ENCODE data around the gene RXFP4. TPM values are rescaled to one million over a fixed set of nuclear protein-coding genes. Genes with fewer than 3 reads are reported as not detected.

RXFP4 gene
- total RNA-seq, 1 experiment from 2014 or later = not detected

DNA sequence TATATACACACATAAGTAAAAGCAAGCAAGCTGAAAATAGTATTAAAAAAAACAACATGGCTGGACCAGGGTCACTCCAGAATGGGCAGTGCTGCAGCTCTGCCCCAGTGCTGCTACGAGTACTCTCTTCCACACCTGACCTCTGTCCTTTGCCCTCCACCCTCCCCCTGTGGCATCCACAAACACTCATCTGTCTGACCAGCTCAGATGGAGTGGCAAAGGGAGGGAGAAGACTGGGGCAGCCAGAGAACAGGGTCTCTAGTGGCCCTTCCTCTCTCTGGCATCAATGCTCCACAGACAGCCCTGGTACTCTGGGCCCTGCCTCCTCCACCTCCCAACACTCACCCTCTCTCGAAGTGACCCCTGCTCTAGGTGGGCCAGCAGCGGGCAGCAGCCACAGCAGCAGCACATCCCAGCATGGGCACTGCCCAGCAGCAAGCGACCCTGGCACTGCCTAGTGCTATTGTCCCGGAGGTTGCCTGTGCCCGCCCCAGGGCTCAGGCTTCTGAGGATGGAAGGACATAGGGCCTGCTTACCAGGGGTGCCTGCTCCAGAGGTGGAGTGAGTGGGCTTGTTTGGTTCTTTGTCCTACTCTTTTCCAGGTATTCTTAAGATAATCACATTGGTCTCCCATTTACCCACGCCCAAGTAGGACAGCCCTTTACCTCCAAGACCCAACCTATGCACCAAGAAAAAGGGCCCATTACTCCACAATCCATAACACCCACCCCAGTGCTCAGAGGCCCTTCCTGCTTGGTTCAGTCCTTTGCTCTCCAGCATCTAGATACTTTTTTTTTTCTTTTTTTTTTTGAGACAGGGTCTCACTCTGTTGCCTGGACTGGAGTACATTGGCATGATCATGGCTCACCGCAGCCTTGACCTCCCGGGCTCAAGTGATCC, 30.7 kb downstream of the RXFP4 start:
- no peak overlapping the region for H3K56ac ChIP-seq (ENCODE audit: insufficient read length, low read depth, low read length)
- no peak overlapping the region for H2BK20ac ChIP-seq (ENCODE audit: low read depth, low read length, poor library complexity, severe bottlenecking)
- no peak overlapping the region for H3K27ac ChIP-seq (ENCODE audit: insufficient read length, low read depth, low read length)
- no peak overlapping the region for H4K5ac ChIP-seq (ENCODE audit: insufficient read length, low read depth, low read length)
- peaks cover 29% of the 10 kb centered on the region for H3K4me1 ChIP-seq (ENCODE audit: insufficient read depth, low read length)
- peaks cover 10% of the 10 kb centered on the region for H4K20me1 ChIP-seq (ENCODE audit: control insufficient read depth, insufficient read depth, insufficient read length)
- Mint-ChIP-seq H3K27me3 (ENCODE audit: low read depth) (no peaks in the 10 kb centered on the region), H3K36me3 (ENCODE audit: insufficient read depth in 1 of 3, low read depth in 3 of 3) (peaks cover 10 to 45% (median 45%) of the 10 kb centered on the region in 3 experiments; a peak in 6 of 7 replicates), H3K9me3 (no peaks in the 10 kb centered on the region), H3K27ac (peak overlapping the region in 2 of 3 experiments; percentile 68 to 80; a peak in 4 of 7 replicates), H3K4me1 (peaks cover 84 to 95% of the 10 kb centered on the region in 2 experiments), H3K4me3 (peak overlapping the region in 1 of 2 experiments; percentile 45; a peak in 1 of 5 replicates)
- no peak overlapping the region for H2BK5ac ChIP-seq (ENCODE audit: insufficient read length, low read length)
- no peak overlapping the region for H2BK15ac ChIP-seq (ENCODE audit: low read depth, low read length)
- H2AK5ac ChIP-seq (ENCODE audit: insufficient read length, low read length) = no peak overlapping the region
- H3K9ac ChIP-seq (ENCODE audit: extremely low read depth, insufficient read length, low read length) = no peak overlapping the region
- H3K23me2 ChIP-seq (ENCODE audit: insufficient read length, low read depth, low read length, poor library complexity, severe bottlenecking) = peaks cover 16% of the 10 kb centered on the region
- peaks cover 9% of the 10 kb centered on the region for H3K79me1 ChIP-seq (ENCODE audit: insufficient read depth, low read depth, low read length, poor library complexity, severe bottlenecking)
- no peak overlapping the region for H3K4me2 ChIP-seq (ENCODE audit: insufficient read depth, insufficient read length, low read length)
- no peak overlapping the region for H4K91ac ChIP-seq (ENCODE audit: insufficient read length, low read depth, low read length)
- peaks cover 37% of the 10 kb centered on the region for H3K79me2 ChIP-seq (ENCODE audit: insufficient read depth, low read length)
- no peaks in the 10 kb centered on the region for H3K27me3 ChIP-seq (ENCODE audit: insufficient read depth, low read length)
- no CpG with 5 or more reads among the region's 9 CpGs for WGBS (ENCODE audit: extremely low coverage, insufficient read length, low lambda C conversion rate)
- H3T11ph ChIP-seq (ENCODE audit: low read length) = no peak overlapping the region
- H3K18ac ChIP-seq (ENCODE audit: insufficient read length, low read depth, low read length) = no peak overlapping the region
- no peak overlapping the region for H2AFZ ChIP-seq (ENCODE audit: low read length)
- DNase-seq = no peak
- no peak overlapping the region for H2BK12ac ChIP-seq (ENCODE audit: insufficient read length, low read depth, low read length)
- H3K4ac ChIP-seq (ENCODE audit: low read depth, low read length) = no peak overlapping the region
- no peak overlapping the region for H4K8ac ChIP-seq (replicated peaks; ENCODE audit: insufficient read length, low read depth, low read length)
- no peak overlapping the region for H3K14ac ChIP-seq (ENCODE audit: insufficient read depth, low read length)
- TF ChIP-seq, protein P1, sequence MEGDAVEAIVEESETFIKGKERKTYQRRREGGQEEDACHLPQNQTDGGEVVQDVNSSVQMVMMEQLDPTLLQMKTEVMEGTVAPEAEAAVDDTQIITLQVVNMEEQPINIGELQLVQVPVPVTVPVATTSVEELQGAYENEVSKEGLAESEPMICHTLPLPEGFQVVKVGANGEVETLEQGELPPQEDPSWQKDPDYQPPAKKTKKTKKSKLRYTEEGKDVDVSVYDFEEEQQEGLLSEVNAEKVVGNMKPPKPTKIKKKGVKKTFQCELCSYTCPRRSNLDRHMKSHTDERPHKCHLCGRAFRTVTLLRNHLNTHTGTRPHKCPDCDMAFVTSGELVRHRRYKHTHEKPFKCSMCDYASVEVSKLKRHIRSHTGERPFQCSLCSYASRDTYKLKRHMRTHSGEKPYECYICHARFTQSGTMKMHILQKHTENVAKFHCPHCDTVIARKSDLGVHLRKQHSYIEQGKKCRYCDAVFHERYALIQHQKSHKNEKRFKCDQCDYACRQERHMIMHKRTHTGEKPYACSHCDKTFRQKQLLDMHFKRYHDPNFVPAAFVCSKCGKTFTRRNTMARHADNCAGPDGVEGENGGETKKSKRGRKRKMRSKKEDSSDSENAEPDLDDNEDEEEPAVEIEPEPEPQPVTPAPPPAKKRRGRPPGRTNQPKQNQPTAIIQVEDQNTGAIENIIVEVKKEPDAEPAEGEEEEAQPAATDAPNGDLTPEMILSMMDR (conservative IDR thresholded peaks at IDR 0.05) = no peak
- no peak overlapping the region for H3K23ac ChIP-seq (ENCODE audit: insufficient read length, low read depth, low read length)
- no peaks in the 10 kb centered on the region for H3K9me3 ChIP-seq (ENCODE audit: control insufficient read depth, low read depth, low read length)
- no peak overlapping the region for H2BK120ac ChIP-seq (ENCODE audit: low read depth, low read length, poor library complexity, severe bottlenecking)
